ENCODE data around the gene TEKT1. TPM values are rescaled to one million over a fixed set of nuclear protein-coding genes. Genes with fewer than 3 reads are reported as not detected.

The TEKT1 gene
- total RNA-seq, 1 experiment from 2014 or later: not detected

- Histone ChIP-seq H3K9ac (ENCODE audit: low read length) (no peak overlapping the region), H4K20me1 (ENCODE audit: insufficient read depth) (no peaks in the 10 kb centered on the region), H3K4me1 (ENCODE audit: control insufficient read depth in 1 of 2, insufficient read depth in 2 of 2, low read length in 2 of 2) (no peaks in the 10 kb centered on the region), H3K9me3 (ENCODE audit: control insufficient read depth in 1 of 2, insufficient read depth in 1 of 2, low read depth in 1 of 2, low read length in 2 of 2) (peaks cover 11 to 24% of the 10 kb centered on the region in 2 experiments), H3K27ac (ENCODE audit: low read depth, low read length) (no peak overlapping the region), H3K4me3 (replicated peaks in 1 of 2; ENCODE audit: low read depth in 1 of 2, low read length in 2 of 2) (no peak overlapping the region), H3K4me2 (ENCODE audit: low read length) (no peak overlapping the region), H3K27me3 (ENCODE audit: insufficient read depth, low read length) (no peaks in the 10 kb centered on the region), H3K36me3 (ENCODE audit: control insufficient read depth in 1 of 2, insufficient read depth in 2 of 2, low read length in 2 of 2) (no peaks in the 10 kb centered on the region), H3K9me2 (ENCODE audit: insufficient read depth) (no peaks in the 10 kb centered on the region), H3K79me2 (ENCODE audit: insufficient read depth, low read length) (no peaks in the 10 kb centered on the region), H2AFZ (ENCODE audit: low read depth, low read length, poor library complexity, severe bottlenecking) (no peak overlapping the region)
- TF ChIP-seq SRF (IDR thresholded peaks at IDR 0.05; ENCODE audit: low read depth): no peak
- TF ChIP-seq EZH2phosphoT487 (IDR thresholded peaks at IDR 0.05; ENCODE audit: borderline replicate concordance): no peak
- TF ChIP-seq ZFX (IDR thresholded peaks at IDR 0.05): no peak
- no peak for TF ChIP-seq SIN3A (IDR thresholded peaks at IDR 0.05; ENCODE audit: low read depth)
- TF ChIP-seq RAD21 (IDR thresholded peaks at IDR 0.05; ENCODE audit: low read depth): no peak
- no peak for TF ChIP-seq ZNF274 (IDR thresholded peaks at IDR 0.05; ENCODE audit: low read depth, low read length)
- TF ChIP-seq CBX3 (IDR thresholded peaks at IDR 0.05; ENCODE audit: low read depth): no peak
- CTCF ChIA-PET: no interaction called here
- POLR2A ChIA-PET: no interaction called here
- ATAC-seq (no peak), DNase-seq (ENCODE audit: low read depth, low spot score) (no peak)
- no TSS peak for BruUV-seq (replicated peaks)
- RAD21 ChIA-PET (ENCODE audit: low non-redundant PET in 1 of 2, low total read pairs in 2 of 2, uncharacterized antibody in 2 of 2, unreplicated experiment in 2 of 2): no interaction called here
- intact Hi-C loops (cut with micrococcal nuclease): no loop called here
Observed at GRCh38 chr17:6772016-6772415, 59.5 kb downstream of the TEKT1 start.

GRCh38 chr17:6768447-6768846 is 63.1 kb downstream of the TEKT1 start:
- ChIA-PET CTCF (no interaction called here), RAD21 (ENCODE audit: low non-redundant PET in 1 of 2, low total read pairs in 2 of 2, uncharacterized antibody in 2 of 2, unreplicated experiment in 2 of 2) (no interaction called here), POLR2A (no interaction called here)
- no peaks in the 10 kb centered on the region for H3K4me1 ChIP-seq (ENCODE audit: control insufficient read depth in 1 of 2, insufficient read depth in 2 of 2, low read length in 2 of 2)
- H3K9me2 ChIP-seq (ENCODE audit: insufficient read depth): no peaks in the 10 kb centered on the region
- H3K9ac ChIP-seq (ENCODE audit: low read length): no peak overlapping the region
- H4K20me1 ChIP-seq (ENCODE audit: insufficient read depth): no peaks in the 10 kb centered on the region
- no TSS peak for BruUV-seq (replicated peaks)
- H3K4me2 ChIP-seq (ENCODE audit: low read length): no peak overlapping the region
- DNase-seq (ENCODE audit: low read depth, low spot score): no peak
- no peaks in the 10 kb centered on the region for H3K27me3 ChIP-seq (ENCODE audit: insufficient read depth, low read length)
- peaks cover 11 to 24% of the 10 kb centered on the region in 2 experiments for H3K9me3 ChIP-seq (ENCODE audit: control insufficient read depth in 1 of 2, insufficient read depth in 1 of 2, low read depth in 1 of 2, low read length in 2 of 2)
- no peak overlapping the region for H3K4me3 ChIP-seq (replicated peaks in 1 of 2; ENCODE audit: low read depth in 1 of 2, low read length in 2 of 2)
- H3K79me2 ChIP-seq (ENCODE audit: insufficient read depth, low read length): no peaks in the 10 kb centered on the region
- no peak overlapping the region for H3K27ac ChIP-seq (ENCODE audit: low read depth, low read length)
- intact Hi-C loops (cut with micrococcal nuclease): no loop called here
- no peak for ATAC-seq
- H2AFZ ChIP-seq (ENCODE audit: low read depth, low read length, poor library complexity, severe bottlenecking): no peak overlapping the region
- no peaks in the 10 kb centered on the region for H3K36me3 ChIP-seq (ENCODE audit: control insufficient read depth in 1 of 2, insufficient read depth in 2 of 2, low read length in 2 of 2)
- TF ChIP-seq ZBTB33 (IDR thresholded peaks at IDR 0.05; ENCODE audit: extremely low read depth, insufficient replicate concordance, low read length): no peak
- no peak for TF ChIP-seq ATF3 (IDR thresholded peaks at IDR 0.05)
- TF ChIP-seq ZNF274 (IDR thresholded peaks at IDR 0.05; ENCODE audit: low read depth, low read length): no peak
- no peak for TF ChIP-seq RAD21 (IDR thresholded peaks at IDR 0.05; ENCODE audit: low read depth)
- no peak for TF ChIP-seq EZH2phosphoT487 (IDR thresholded peaks at IDR 0.05; ENCODE audit: borderline replicate concordance)
- TF ChIP-seq SRF (IDR thresholded peaks at IDR 0.05; ENCODE audit: low read depth): no peak
- TF ChIP-seq POLR2AphosphoS5 (IDR thresholded peaks at IDR 0.05; ENCODE audit: low read depth, low read length): no peak
- TF ChIP-seq POLR2A (IDR thresholded peaks at IDR 0.05; ENCODE audit: borderline replicate concordance, extremely low read depth, insufficient read depth, insufficient read length): no peak
- TF ChIP-seq SIN3A (IDR thresholded peaks at IDR 0.05; ENCODE audit: low read depth): no peak
- TF ChIP-seq REST (IDR thresholded peaks at IDR 0.05; ENCODE audit: low read depth): no peak
- TF ChIP-seq ELF1 (IDR thresholded peaks at IDR 0.05; ENCODE audit: borderline replicate concordance, low read depth): no peak
- TF ChIP-seq YY1 (IDR thresholded peaks at IDR 0.05; ENCODE audit: extremely low read depth, insufficient replicate concordance, low read depth, low read length): no peak
- no peak for TF ChIP-seq MAX (IDR thresholded peaks at IDR 0.05)
- TF ChIP-seq JUND (IDR thresholded peaks at IDR 0.05): no peak
